Measurements from ENCODE around the gene MMP15.

GRCh38 chr16:57984443-57985203, 40.9 kb upstream of the MMP15 start:
- TF ChIP-seq CTCF (IDR thresholded peaks at IDR 0.05) (no peak), POLR2A (IDR thresholded peaks at IDR 0.05) (no peak)
